HG03565 (cell line): Measurements from ENCODE around the gene RSPO3.
"Not testable (repeated sequence)": the region's sequence is repeated elsewhere in the genome, so short reads cannot be mapped to it uniquely, and the experiment has no call there.

Experiments used
- ATAC-seq: cut with Tn5 transposase; IDR thresholded peaks from one replicate; pipeline ENCODE4 v1.9.1; 2021; ENCODE audit warnings: mild to moderate bottlenecking, moderate library complexity; ENCODE audit not compliant: unreplicated experiment

Gene RSPO3

GRCh38 chr6:127200114-127200513, 81.6 kb downstream of the RSPO3 start:
- no peak for ATAC-seq

- ATAC-seq: no peak
Measured at GRCh38 chr6:127201321-127201720, 82.8 kb downstream of the RSPO3 start.

GRCh38 chr6:127202676-127203075, 84.2 kb downstream of the RSPO3 start:
- ATAC-seq: no peak

GRCh38 chr6:127204281-127204680, 85.8 kb downstream of the RSPO3 start:
- no peak for ATAC-seq

GRCh38 chr6:127205036-127205435, 86.6 kb downstream of the RSPO3 start:
- ATAC-seq: no peak

- no peak for ATAC-seq
Measured at GRCh38 chr6:127206531-127207095, 88.1 kb downstream of the RSPO3 start.

GRCh38 chr6:127207591-127208120, 89.2 kb downstream of the RSPO3 start:
- ATAC-seq: no peak

GRCh38 chr6:127210725-127211124, 92.3 kb downstream of the RSPO3 start:
- no peak for ATAC-seq

GRCh38 chr6:127212376-127212775, 93.9 kb downstream of the RSPO3 start:
- ATAC-seq: no peak

GRCh38 chr6:127214032-127214431, 95.6 kb downstream of the RSPO3 start:
- not testable (repeated sequence) for ATAC-seq

GRCh38 chr6:127214531-127214930, 96.1 kb downstream of the RSPO3 start:
- ATAC-seq: not testable (repeated sequence)

GRCh38 chr6:127215931-127216330, 97.5 kb downstream of the RSPO3 start:
- no peak for ATAC-seq

- no peak for ATAC-seq
Measured at GRCh38 chr6:127216810-127217789, 98.6 kb downstream of the RSPO3 start.

GRCh38 chr6:127219869-127220268, 101.4 kb downstream of the RSPO3 start:
- ATAC-seq: no peak

- no peak for ATAC-seq
Measured at GRCh38 chr6:127221201-127221600, 102.7 kb downstream of the RSPO3 start.

GRCh38 chr6:127222418-127222817, 103.9 kb downstream of the RSPO3 start:
- no peak for ATAC-seq

GRCh38 chr6:127225497-127225896, 107.0 kb downstream of the RSPO3 start:
- no peak for ATAC-seq

- not testable (repeated sequence) for ATAC-seq
Measured at GRCh38 chr6:127233819-127234218, 115.3 kb downstream of the RSPO3 start.

- ATAC-seq: no peak
Measured at GRCh38 chr6:127243501-127243900, 125.0 kb downstream of the RSPO3 start.
